Measurements from ENCODE around the gene IGSF22.
"Not testable (repeated sequence)": the region's sequence is repeated elsewhere in the genome, so short reads cannot be mapped to it uniquely, and the experiment has no call there.

- not testable (repeated sequence) for TF ChIP-seq CTCF (IDR thresholded peaks at IDR 0.05); POLR2AphosphoS5 (IDR thresholded peaks at IDR 0.05); POLR2A (IDR thresholded peaks at IDR 0.05; ENCODE audit: low read depth)
Observed at GRCh38 chr11:18665353-18665872, 60.6 kb downstream of the IGSF22 start.
